ENCODE data around the gene GOSR1.

GOSR1 gene

GRCh38 chr17:30576326-30576861 is 99.2 kb downstream of the GOSR1 start:
- no peak for DNase-seq (ENCODE audit: low spot score)
